Right lung (tissue), 10 donors: ENCODE data around the gene TP53AIP1. TPM values are rescaled to one million over a fixed set of nuclear protein-coding genes. Genes with fewer than 3 reads are reported as not detected.

Experiments
- DNase-seq, 2 donors: peaks; one replicate each; pipeline ENCODE4 v3.0.0-alpha.2; 2013
- long read RNA-seq, 8 donors: transcript quantifications; one replicate each; lab custom pipeline, GENCODE V29; 2026
- polyA plus RNA-seq, 5 donors: library from polyadenylated mRNA; unstranded; fragments of 120-200 nt; gene quantifications; one replicate each; pipeline versions ENCODE4 v1.2.1 to v1.2.3, GENCODE V29; 2013; ENCODE audit warnings: inconsistent platforms in 1 of 5, low replicate concordance in 1 of 5; ENCODE audit not compliant: insufficient read length in 5 of 5, insufficient read depth in 1 of 5

Gene TP53AIP1, protein sequence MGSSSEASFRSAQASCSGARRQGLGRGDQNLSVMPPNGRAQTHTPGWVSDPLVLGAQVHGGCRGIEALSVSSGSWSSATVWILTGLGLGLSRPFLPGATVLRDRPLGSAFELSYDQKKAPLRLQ
- polyA plus RNA-seq: 1 to 10 TPM in 1 of 5 donors, under 1 TPM in 4; 0.48 to 1.1 (median 0.60) TPM
- long read RNA-seq, donor 1: 0 reads
- long read RNA-seq, donor 2: 0 reads
- long read RNA-seq, donor 3: 0 reads
- long read RNA-seq, donor 4: 0 reads
- long read RNA-seq, donor 5: 0 reads
- long read RNA-seq, donor 6: 0 reads
- long read RNA-seq, donor 7: 0 reads
- long read RNA-seq, donor 8: 0 reads

DNA sequence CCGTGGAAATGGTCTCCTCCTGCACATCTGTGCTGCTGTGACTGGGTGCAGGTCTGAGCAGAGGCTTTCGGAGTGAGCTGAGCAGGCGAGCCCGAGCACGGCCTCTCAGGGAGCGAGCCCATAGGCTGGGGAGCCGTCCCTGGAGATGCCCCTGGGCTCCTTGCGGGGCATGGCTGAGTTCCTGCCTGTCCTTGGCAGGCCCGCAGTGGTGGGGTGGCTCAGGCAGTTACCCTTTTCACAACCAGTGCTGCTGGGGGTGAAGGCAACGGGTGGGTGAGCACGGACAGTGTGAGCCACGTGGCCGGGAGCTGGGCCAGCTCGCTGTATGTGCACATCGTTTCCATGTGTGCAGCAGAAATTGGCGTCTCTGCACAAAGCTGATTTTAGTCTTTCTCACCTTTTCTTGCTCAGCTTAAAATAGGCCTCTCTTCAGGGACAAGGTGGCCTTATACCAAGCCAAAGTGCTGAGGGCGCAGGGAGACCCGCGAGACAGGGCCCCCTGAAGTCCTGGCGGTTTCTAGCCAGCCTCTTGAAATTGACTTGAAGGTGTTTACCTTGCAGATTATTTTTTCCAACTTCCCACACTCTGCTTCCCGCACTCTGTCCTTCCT lies at the start of gene TP53AIP1:
TP53AIP1 (minus strand) TSS at position 55 of the 611 bp plus-strand sequence. CDS start 5,053 bp downstream, outside the sequence.
- no peak for DNase-seq

DNA sequence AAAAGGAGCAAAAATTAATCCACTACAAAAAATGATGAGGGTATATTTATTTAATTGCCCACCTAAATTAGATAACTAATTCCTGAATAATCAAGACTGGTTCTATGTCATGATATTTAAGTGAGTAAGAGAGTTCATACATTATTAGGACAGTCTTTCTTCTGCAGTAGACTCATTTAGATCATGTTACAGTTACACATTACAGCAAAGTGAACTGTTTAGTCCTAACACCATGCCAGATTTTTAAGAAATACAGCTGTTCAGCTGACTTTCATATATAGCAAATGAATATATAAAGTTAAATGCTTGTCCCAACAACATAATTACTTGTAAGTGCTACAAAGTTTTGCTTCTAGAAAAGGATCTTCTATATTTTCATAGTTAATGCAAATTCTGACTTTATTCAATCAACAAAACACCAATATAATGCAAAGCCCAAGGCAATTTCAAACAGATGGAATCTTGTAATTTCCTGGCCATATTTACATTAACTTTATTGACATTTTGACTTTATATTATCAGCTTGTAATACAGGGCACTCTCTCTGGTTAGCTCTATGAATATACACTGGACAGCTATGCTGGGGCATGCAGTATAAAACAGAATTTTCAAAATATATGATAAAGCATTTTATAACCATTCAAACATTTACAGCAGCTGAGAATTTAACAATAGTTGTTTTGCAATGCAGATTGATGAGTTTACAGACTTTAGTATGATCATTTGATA lies 45.7 kb upstream of the TP53AIP1 start:
- DNase-seq: no peak

DNA sequence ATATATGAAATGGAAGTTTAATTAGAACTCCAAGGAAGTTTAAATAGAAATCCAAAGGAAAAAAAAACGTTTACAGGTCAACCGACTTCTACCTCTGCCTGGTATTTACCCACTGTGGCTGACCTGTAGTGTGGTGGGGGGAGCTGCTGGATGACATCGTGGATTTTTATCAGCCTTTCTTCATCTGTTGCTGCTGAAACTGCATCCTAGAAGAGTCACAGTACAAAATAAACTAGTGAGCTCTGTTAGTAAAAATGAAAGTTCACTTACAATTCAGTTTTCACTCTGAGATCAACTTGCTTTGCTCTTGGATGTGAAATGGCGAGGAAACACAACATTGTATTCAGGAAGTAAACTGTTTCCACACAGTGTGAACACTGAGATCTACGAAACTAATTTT lies 43.2 kb upstream of the TP53AIP1 start:
- DNase-seq: no peak

DNA sequence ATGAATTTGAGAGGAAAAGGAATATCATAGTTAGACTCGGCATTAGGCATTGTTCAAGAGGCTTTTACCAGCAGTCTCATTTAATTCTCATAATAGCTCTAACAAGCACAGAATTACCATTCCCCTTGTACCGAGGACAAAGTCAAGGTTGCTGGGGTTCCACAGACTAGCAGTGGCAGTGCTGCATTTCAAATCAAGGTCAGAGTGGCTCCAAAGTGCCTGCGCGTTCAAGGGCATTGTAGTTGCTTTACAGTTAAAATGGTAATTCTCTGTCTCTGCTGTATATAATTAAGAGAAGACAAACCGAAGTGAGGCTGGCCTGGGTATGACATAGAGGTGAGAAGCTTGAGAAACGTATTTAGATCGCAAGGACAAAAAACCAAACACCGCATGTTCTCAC lies 40.4 kb upstream of the TP53AIP1 start:
- DNase-seq: no peak

DNA sequence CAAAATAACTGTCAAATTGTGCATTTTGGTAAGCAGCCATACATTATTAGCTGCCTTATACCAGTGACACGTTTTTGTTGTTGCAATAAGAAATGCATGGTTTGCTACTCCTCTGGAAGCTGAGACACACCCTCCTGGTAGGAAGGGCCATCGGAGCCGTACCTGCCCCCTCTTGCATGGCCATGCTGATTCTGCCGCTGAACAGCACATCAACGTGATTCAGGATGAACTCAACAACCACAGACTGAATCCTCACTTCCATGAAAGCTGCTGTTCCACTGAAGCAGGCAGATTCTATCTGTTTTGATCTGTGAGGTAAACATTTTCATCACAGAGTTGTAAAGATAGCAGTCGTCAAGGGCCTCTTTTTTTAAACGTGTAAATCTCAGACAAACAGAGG lies 38.6 kb upstream of the TP53AIP1 start:
- DNase-seq: no peak

DNA sequence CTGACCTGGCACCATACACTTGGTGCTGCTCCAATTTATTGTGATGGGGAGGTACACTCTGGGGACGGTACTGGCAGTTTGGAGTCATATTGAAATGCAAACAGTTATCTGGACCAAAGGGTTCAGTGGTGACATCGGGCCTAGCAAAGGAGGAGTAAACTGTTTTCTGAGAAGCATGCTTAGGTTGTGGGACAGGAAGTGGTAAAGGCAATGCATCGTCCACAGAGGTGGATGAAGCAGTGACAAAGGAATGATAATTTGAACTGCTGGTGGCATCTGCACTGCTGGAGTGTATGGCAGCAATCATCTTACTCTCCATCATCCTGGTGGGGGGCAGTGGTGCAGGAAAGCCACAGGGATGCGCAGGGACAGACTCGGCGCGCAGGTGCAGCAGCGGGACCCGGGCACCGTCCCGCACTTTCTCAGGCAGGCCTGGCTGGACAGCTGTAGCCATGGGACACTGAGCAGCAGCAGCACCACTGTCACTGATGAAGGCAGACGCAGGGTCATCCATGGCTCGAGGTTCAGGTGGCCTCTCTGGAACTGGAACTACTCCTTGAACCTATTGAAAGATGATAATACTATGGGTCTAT lies 28.0 kb upstream of the TP53AIP1 start:
- DNase-seq: no peak

DNA sequence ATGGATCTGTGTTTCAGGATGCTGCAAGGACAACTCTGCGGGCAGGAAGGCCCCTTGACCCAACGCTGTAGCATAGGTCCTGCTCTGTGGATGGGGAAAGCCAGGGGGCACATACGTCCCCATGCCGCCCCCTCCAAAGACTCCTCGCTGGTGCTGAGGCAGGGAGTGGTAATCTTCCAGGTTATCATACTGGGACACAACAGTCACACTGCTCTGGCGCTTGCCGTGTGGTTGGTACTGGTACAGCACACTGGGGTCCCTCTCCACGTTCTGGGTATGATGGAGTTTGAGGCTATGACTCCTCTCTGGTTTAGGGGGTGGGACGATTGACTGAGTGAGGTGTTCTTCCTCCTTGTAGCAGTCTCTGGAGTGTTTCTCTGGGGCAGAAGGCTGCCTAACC lies 26.2 kb upstream of the TP53AIP1 start:
- DNase-seq: no peak

DNA sequence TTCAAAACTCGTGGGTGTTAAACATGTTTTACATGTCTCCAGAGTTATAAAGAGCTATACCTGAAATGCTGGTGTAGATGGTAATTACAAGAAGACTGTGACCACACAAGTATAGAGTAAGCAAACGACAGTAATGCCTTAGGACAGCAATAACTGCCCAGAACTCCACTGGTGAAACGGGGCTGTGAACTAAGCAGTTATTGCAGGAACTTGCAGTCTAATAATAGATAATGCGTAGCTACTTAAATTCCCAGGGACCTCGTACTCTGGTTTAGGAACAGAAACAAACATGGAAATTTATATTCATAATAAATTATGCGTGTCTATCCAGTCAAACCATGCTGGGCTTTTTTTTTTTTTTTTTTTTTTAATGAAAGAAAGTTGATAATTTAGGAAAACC lies 24.9 kb upstream of the TP53AIP1 start:
- no peak for DNase-seq

DNA sequence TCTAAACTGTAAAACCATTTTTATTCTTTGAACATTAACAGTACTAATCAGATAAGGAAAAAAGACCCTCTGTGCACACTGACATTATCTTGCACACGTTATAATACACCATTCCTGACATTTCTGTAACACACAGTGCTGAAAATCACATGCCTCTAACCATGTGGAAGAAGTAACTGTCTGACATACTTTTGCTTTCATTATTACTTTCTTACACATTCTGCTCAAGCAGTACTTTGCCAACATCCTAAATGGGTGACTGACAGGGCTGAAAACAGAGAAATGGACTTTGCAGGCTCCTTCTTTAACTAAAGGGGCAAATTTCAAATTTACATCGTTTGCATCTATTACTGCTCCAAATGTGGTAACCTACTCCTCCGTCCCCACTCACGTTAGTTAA lies 22.8 kb upstream of the TP53AIP1 start:
- DNase-seq: no peak

DNA sequence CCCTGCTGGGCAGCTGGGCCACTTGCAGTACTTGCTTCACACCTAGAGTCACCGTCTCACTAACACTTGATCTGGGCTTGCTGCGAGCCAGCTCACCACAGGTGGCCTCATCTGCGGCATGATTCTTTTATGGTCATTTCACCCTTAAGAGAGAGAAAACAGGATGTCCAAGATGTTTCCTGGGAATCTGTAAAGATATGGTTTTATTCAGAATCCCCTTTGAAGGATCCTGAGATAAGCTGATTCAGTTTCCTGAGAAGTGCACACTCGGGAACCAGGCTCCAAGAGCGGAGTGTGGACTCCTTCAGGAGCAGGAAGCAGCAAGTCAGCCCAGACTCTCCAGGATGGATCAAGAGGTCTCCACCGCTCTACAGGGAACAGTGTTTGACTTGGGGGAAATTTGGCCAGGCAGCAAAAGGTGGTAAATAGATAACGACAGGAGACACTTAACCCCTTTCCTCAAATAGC lies 21.8 kb upstream of the TP53AIP1 start:
- no peak for DNase-seq

DNA sequence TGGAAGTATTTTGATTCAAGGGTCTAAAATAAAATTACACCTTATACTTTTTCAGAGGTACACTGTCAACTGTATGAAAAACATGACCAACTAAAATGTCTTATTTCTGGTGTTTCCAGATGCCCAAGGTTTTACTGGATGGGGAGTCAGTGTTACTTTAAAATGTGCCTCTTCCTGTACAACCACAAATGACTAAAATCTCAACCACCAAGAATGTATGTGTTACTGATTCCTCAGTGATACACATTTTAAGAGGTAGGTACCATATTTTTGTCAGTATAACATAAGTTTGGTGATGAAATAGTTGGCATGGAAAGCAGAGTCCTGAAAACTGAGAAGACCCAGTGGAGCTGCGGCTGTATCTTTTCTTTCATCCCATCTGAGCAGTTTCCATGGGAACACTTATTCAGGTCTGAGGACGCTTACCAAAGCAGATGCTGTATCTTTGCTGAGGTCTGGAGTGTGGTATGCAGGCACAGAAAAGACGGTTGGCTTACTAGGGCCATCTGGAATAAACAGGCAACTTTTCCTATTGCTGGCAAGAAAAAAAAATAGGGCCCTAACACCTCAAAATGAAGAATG lies 21.2 kb upstream of the TP53AIP1 start:
- DNase-seq: no peak

DNA sequence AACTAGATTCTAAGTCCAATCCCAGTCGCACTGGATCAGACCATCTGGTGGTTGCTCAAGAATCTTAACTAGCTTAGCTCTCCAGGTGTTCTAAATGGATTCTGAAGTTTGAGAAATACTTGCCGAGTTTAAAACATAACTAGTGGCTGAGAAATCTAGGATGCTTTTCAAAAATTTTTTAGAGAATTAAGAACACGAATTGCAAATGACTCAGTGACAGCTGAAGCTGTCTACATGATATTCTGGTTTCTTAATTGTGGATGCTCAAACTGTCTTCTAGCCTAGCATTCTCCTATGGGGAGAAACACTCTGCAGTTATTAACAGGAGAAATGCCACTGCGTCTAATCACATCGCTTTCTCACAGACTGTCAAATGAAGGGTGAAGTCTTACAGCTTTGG lies 20.2 kb upstream of the TP53AIP1 start:
- no peak for DNase-seq

DNA sequence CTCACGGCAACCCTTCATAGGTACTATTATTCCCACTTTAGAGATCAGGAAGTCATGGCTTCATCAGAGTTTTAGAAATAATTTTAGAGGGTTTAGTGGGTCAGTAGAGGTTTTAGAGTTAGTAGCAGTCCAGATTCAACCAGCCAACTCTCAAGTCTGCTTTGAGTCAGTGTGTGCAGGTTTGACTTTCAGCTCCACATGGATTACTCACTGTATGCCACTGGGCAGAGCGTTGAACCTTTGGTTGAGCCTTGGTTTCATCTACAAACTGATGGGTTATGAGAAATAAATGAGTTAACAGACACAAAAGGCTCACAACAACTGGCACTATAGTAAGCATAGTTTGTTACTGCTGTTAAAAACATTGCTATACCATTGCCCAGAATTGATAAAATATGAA lies 19.0 kb upstream of the TP53AIP1 start:
- DNase-seq: no peak

DNA sequence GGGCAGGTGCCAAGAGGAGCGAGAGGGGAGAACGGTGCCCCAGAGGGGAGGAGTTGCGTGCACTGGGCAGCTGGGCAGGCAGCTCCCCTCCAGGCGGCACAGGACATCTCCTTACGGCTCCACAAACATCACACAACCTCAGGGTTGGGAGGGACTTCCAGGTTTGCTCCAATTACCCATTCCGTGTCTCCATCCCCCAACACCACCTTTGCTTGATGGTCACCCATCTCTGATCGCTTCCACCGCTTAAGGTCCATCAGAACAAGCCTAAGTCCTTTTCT lies 14.5 kb upstream of the TP53AIP1 start:
- DNase-seq: no peak

DNA sequence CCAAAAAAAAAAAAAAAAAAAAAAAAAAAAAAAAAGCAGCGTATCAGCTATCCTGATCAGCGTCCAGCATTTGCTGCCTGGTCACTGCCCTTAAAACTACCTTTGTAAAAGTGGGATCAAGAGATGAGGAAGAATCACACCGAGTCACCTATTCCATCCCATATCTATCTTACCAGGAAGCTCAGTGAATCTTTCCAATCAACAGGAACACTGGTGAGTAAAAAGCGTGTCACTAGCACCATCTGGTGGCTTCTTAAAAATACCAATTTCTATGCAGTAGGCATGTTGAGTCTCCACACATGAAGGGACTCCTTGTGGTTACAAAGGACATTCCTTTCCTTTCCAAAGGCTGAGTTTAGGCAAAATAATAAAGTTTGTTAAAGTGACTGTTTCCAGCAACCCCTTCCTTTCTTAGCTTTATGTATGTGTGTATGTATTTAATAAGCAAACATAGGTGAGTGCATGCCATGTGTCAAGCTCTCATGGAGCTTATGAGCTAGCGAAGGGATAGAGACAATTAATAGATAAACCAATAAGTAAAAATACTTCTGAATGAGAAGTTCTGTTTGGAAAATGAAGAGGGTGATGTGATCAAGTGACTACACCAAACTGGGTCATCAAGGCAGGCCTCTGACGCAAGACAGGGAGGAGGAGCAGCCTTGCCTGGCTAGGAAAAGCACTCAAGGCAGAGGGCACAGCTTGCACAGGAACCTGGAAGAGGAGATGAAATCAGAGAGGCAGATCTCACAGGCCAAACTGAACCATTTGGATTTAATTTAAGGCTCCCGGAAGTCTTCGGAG lies 13.9 kb upstream of the TP53AIP1 start:
- DNase-seq: peak; percentile 56 to 72

DNA sequence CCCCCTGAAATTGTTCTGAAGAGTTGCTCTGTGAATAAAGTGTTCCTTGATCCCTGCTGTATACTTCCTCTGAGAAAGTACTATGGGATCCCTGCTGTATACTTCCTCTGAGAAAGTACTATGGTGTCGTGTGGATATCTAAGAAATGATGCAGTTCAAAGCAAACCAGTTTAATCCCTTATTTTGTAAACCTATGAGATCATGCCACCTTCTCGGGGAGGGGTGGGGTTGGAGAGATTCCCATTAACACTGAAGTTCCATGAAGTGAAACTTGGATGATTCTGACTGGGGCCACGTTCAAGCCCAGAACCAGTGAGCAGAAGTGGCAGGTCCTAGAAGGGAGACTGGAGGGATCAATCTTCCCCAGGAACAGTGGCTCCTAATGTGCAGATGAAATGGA lies 13.0 kb upstream of the TP53AIP1 start:
- DNase-seq: no peak

DNA sequence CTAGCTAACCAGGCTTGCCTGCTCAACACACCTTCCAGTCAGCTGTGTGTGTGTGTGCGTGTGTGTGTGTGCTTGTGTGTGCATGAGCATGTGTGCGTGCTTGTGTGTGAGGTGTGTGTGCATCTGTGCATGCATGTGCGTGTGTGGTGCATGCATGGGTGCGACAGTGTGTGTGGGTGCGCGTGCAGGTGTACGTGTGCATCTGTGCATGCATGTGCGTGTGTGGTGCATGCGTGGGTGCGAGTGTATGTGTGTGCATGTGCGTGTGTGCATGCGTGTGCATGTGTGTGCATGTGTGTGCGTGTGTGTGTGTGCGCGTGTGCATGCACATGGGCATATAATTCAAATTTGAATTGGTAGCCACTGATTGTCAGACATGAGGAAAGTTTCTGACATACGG lies 10.5 kb upstream of the TP53AIP1 start:
- no peak for DNase-seq

DNA sequence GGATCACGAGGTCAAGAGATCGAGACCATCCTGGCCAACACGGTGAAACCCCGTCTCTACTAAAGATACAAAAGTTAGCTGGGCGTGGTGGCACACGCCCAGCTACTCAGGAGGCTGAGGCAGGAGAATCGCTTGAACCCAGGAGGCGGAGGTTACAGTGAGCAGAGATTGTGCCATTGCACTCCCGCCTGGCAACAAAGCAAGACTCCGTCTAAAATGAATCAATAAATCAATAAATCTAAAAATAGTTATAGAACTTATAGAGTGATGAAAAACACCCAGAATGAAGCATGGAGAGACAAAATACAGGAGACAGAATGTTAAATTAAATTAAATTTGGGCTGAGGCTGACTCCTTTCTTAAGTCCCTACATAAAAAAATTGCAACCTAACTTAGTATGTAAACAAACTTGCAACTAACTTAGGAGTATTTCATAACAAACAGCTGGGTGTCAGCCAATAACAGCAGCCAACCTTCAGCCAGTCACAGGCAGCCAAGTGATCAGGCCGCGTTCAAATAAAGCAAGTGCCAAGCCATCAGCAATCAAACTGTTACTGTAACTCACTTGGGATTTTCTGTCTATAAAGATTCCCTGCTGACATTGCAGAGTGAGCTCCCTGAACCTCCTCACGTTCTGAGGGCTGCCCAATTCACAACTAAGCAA lies 7.3 kb upstream of the TP53AIP1 start:
- peak; percentile 72 to 74 for DNase-seq

DNA sequence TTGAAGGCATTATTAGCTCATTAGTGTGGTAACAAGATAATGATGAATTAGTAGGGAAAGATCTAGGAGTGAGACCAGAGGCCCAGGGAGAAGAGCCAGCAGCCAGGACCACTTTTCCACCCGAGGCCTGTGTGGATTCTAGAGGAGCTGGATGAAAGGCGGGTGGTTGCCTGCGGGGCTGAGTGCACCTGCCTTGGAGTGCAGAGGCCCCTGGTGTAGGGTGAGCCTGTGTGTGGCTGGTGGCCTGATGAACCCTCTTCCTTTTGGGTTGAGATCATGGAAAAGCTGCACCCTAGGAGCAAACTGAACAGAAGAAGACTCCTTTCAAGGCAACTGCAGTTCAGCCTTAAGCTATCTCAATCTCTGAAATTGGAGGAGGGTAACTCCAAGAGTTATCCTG lies 5.9 kb upstream of the TP53AIP1 start:
- no peak for DNase-seq

DNA sequence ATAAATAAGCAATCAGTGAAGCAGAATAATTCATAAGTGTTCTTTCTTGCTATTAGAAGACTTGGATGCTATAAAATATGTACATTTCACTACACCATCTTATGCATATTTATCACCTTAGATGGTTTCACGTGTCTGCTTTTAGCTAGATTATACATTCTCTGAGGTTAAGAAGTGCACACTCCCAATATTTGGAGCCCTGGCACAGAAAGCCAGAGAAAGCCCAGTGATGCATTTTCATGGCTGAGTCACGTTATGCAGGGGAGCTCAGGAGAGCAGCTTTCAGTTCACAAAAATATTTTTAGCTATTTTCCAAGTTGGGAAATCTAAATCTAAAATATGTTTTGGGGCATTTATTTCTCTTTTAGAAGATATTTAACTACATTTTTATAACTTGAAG lies 5.1 kb upstream of the TP53AIP1 start:
- DNase-seq: no peak

DNA sequence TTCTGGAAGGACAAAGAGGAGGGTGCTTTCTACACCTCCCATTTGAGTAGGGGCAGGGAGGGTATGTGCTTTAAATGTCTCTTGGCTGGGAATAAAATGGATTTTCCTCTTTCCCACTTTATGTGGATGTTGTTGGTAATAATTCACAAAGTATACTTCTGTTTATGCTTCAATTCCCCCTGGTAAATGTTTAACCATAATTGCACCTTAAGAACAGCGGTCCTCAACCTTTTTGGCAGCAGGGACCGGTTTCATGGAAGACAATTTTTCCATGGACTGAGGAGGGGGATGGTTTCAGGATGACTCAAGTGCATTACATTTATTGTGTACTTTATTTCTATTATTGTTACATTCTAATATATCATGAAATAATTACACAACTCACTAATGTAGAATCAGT lies 4.0 kb upstream of the TP53AIP1 start:
- DNase-seq: no peak
